HUDEP-2 (cell line): Measurements from ENCODE around the gene SNF8.

Experiments
- DNase-seq, 76 experiments: peaks; one replicate each; lab custom pipeline; 2025; ENCODE audit not compliant: unreplicated experiment in 76 of 76; lab: John Stamatoyannopoulos, UW

Gene SNF8

DNA sequence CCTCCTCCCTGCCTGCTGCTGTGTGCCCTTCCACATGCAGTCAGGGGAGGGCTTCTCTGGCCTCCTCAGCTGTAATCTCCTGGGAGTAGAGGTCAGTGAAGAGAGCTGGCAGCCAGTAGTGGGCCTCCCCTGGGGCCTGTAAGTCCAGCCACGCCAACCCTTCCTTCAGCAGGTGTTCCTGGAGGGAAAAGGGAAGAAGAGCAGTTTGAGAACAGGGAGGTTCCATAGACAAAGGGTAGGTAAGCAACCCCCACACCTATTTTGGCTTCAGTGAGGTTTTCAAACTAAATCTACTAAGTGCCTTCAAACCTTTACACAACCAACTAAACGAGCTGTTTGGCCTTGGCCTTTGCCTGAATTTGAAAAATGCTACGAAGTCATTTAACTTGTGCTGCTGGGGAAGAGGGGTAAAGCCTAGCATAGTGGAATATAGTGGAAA, 14.2 kb downstream of the SNF8 start:
- DNase-seq, result no peak

DNA sequence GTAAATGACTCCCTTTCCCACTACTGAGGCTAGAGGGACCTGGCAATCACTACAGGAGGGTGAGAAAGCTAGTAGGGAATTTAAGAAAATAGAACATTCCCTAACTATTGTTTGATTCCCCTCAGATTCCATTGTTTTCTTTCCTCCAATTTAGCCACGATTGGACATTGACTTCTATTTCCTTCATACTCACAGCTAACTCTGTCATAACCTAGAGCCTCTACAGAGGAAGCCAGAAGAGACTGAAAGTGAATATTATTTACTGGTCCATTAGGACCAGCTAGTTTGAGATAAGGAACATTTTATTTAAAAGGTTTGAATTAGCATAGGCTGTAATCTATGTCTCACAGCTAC, 14.9 kb downstream of the SNF8 start:
- DNase-seq, result no peak

DNA sequence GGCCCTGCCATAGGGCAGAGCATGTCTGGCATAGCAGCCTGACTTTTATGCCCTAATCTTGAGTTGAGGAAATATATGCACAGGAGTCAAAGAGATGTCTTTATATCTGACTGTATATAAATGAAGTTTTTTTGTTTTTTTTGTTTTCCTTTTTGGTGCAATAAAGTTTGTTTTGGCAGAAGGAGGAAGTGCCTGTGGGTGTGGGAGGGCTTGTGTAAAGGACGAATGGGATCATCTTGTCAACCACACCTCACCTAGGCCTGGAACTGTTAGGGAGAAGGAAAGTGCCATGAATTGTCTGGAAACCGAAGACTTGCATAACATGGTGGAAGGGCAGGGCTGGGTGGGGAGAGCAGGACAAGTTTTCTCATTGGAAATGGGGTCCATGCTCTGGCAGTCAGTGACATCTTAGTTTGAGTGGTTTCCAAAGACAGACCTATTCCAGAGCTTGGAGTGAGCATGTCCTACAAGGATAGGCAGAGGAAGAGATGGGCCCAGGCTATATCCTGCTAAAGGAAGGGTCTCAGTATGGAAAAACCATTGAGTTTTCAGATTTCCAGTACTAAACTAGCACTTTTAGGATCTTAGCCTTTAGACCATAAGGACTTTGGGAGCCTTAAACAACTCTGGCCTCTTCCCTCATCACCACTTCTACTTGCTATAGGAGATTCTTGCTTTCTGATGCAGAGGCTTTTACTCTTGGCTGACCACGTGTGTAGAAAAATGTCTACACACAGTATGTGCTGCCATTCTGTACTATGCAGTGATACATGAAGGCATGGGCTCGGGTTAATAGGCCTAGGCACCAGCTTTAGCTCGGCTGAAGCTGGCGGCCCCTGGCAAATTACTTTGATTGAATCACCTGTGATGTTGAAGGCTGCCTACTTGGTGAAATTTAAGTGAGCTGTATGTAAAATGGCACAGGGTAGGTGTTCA, 15.5 kb downstream of the SNF8 start:
- DNase-seq, result no peak

DNA sequence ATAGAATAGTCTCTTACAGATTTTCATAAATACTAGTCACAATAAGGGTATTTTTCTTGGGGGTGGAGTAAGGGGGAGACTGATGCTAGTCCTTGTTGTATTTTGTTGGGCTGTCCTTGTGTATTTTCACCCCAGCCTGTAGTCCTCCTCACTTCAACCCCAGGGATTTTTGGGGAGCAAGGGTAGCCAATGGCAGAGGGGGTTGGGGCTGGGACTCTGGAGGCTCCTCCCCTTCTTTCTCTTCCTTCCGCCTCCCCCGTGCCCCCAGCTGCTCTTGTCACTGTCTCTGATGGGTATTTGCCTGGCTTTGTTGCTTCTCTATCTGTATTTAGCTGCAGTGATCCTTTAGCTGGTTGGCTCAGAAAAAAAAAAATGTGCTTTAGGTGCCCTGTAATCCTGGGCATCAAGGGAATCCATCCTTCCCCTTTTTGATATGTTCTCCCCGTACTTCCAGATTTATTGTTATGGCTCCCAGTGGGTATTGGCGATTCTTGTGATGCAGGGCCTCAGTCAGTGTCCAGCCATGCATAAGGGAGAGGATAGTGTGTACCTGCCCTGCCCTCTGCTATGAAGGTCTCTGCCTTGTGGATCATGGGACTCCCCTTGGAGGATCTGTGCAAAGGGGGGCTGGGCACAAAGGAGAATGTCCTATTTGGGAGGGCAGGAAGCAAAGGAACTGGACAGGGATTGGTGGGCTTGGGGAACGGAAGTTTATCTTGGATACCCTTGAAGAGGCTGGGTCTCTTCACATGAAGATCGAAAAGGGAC, 16.5 kb downstream of the SNF8 start:
- DNase-seq, result no peak

DNA sequence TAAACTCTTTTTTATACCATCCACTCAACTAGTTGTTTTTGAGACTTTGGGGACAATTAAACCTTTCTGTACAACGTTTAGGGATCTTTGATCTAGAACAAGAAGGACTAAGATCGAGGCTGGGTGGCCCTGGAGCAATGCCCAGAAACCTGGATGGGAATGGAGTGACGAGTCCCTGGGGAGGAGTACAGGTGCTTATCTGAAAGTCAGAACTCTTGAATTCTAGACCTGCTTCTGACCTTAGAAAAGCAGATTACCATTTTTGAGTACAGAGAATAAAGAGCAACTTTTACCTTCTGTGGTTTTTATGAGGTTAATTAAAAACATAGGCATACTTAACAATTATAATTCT, 18.7 kb downstream of the SNF8 start:
- DNase-seq, result no peak

DNA sequence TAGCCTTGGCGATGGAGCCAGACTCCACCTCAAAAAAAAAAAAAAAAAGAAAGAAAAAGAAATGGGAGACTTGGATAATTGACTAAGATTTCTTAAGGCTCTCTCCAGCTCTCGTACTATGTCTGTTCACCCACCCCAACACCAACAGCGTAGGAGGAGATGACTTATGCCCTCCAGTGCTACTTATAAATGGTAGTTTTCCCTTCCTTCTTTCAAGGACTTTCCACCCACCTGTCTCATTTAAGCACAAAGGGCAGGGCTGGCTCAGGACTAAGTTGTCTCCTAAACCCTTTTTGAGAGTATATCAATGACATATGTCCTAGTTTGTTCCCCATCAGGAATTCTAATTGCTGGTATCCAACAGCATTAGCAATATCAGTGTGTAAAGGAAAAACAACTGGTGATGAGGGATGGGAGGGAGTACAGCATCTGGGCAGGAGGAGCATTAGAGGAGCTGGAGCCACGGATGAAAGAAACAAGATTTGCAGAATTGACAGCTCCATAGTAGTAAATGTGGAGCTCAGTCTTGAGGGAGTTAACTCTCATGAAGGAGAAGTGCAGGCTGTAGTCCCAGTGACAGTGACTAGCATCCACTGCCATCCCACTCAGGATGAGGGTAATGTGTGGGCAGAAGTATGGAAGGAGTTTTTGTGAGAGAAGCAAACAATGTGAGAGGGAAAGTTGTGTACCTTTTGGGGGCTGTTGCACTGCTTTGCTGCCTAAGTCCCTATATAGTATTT, 19.2 kb downstream of the SNF8 start:
- no peak for DNase-seq

DNA sequence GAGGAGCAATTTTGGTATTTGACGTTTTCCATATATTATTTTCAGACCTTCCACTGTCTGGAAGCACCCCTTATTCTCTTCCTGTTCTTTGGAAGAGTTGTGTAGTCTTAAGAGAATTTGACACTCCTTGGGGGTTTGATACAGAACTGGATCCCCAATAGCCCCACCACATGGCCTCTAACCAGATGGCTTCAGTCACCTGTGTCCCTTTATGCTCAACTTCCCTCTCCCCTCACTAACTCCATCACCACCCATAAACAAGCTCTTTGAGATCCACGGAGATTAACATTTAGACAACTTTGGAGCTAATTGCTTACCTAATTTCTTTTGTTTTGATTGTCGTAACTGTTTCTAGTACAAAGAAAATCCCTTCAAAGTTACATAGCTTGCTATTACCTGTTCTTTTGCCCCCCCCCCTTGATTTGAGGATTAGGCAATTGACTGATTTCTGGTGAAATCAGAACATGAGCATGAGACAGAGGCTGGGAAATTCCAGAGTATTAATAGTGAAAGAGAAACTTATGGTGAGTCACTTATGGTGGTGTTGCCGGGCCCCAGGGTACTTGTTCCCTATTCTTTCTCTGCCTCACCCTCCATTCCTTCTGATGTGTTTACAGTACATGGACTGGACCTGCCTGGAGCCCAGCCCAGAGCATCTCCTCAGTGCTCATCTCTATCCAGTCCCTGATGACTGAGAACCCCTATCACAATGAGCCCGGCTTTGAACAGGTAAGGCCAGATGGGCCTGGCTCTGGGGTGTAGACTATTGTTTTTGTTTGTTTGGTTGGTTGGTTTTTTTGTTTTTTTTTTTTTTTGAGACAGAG, 29.0 kb downstream of the SNF8 start:
- no peak for DNase-seq

DNA sequence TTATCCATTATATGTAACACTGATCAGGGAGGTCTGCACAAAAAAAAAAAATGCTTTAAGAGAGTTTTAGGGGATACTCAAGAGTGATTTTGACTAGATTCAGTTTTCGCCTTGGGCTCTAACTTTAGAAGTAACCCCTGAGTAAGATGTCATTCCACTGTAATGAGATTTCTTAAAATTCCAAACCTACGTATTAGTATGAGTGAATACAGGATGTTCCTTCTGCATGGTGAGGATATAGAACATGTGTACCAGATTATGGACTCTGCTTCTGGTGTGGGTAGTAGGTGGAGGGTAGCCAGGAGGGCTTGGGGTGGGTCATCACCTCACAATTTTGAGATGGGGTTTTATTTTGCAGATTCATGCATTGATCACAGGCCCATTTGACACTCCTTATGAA, 32.2 kb downstream of the SNF8 start:
- no peak for DNase-seq

DNA sequence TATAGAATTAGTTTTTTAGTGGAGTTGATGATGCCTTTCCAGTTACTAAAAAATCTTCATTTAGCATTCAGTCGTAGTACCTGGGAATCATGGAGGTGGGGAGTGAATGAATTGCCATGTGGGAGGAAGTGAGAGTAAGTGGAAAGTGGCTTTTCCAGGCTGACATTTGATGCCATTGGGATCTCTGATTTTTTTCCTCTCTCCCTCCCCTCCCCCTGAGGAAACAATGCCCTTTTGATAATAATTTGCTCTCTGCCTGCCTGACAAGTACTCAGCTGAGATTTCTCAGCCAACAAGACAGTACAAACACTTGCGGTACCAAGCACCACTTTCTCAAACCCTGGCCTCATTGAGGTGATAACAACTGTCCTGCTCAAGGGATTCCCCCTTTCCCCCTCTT, 34.3 kb downstream of the SNF8 start:
- no peak for DNase-seq

DNA sequence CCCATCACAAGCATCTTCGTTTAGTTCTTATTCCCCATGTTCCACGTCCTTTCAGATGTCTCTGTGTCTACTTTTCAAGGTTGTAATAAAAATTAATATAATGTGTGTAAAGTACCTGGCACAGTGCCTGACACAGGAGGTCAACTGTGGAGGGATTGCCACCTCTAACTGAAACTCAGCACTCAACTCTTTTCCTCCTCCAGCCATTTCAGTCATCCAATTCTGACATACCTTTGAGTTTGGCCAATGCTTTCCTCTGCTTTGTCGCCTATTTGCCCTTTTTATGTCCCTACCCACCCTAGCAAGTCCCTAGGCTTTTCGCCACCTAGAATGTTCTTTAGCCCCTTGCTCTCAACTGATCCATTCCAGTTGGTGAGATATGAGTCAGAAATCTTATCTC, 34.9 kb downstream of the SNF8 start:
- no peak for DNase-seq

DNA sequence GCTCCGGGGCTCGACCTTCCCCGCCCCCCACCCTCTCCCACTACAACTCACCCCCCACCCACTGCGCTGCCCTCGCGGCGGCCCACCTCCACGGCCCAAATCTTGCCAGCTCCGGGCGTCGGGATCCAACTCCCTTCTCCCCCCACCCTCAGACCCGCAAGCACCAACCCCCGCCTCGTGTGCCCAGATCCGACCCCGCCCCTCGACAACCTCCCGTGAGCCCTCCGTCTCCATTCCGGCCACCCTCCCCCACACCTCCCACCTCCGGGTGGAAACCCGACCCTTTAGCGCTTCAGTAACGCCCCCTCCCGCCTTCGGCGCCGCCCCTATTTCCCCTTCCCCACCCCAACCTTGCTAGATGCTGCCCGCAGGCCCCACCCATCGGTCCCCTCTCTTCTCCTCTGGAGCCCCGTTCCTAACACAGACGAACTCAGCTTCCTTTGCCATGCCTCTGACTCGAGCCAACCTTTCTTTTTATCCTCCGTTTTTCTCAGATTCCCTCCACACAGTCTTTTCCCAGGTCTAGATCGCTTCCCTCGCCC, 35.7 kb downstream of the SNF8 start:
- DNase-seq, result peak in 64 of 76 experiments; percentile 4 to 88 (median 62)

DNA sequence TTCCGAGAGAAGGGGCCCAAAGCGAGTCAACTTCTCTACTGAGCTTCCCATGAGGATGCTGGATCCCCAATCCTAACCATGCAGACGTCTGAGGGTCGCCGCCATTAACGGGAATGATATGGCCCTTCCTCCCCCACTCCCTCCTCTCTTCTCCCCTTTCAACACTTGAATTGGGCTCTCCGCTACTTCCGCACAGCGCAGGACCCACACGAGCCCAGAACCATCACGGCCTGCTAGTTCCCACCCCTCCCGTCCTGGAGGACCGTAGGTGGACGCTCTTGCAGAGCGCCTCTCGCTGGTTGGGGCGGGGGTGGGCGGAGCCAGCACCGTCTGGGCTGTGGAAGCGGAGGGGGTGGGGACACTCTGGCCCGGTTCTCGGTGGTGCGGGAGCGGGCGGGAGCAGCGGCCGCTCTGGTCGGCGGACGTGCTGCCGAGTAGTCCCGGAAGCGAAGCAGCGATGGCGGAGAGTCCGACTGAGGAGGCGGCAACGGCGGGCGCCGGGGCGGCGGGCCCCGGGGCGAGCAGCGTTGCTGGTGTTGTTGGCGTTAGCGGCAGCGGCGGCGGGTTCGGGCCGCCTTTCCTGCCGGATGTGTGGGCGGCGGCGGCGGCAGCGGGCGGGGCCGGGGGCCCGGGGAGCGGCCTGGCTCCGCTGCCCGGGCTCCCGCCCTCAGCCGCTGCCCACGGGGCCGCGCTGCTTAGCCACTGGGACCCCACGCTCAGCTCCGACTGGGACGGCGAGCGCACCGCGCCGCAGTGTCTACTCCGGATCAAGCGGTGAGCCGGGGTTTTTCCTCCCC, 36.4 kb downstream of the SNF8 start, which contains the start of gene UBE2Z:
Gene UBE2Z (plus strand): TSS at position 361 of the 797 bp plus-strand sequence. CDS start 97 bp downstream, at position 458.
- DNase-seq, result peak in 75 of 76 experiments; percentile 41 to 95 (median 87)

DNA sequence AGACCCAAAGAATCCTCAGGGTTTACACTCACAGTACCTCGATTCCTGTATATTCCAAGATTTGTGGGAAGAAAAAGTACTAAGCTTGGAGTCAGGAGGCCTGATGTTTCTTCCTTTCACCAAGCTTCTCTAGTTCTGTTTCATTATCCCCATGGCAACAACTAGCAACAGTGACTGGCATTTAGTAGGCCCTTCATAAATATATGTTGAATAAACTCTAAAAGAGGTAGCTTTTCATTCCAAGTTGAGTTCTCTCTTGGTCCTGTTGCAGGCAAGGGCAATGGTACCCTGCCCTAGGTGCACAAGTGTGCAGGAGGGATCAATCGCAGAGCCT, 37.0 kb downstream of the SNF8 start:
- DNase-seq, result peak in 7 of 76 experiments; percentile 6 to 51 (median 37)

DNA sequence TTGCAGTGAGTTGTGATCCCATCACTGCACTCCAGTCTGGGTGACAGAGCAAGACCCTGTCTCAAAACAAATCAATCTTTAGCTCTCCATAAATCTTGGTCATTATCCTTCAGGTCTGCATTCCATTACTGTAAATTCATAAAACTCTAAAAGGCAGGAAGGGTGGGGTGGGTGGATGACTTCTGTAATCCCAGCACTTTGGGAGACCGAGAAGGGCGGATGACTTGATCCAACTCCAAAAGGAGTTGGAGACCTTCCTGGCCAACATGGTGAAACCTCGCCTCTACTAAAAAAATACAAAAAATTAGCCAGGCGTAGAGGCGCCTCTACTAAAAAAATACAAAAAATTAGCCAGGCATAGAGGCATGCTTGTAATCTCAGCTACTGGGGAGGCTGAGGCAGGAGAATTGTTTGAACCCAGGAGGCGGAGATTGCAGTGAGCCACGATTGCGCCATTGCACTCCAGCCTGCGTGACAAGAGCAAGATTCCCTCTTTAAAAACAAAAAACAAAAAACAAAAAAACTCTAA, 38.6 kb downstream of the SNF8 start:
- no peak for DNase-seq

DNA sequence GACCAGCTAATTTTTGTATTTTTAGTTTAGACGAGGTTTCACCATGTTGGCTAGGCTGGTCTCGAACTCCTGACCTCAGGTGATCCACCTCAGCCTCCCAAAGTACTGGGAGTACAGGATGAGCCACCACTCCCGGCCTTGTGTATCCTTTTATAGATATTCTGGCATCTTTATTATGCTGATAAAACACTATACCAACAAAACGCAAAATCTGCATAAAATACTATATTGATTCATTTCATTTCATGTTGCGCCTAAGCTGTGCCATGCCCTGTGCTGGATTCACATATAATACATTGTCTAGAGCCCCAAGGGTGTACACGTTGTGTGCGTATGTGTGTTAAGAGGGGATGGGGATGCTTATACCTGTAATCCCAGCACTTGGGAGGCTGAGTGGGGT, 40.2 kb downstream of the SNF8 start:
- DNase-seq, result no peak

DNA sequence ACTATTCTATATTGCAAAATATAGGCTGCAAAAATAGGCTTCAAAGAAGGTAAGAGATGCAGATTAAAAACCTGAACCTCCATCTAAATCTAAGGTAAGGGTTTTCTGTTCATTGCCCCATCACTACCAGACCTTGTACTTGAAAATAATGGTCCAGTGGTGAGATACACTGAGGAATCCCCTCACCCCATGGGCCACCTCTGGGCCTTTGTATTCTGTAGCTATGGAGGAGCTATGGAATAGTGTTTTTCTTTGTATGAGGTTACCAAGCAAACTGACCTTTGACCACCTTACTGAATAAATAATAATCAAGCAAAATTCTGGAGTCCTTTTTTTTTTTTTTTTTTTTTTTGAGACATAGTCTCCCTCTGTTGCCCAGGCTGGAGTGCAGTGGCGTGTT, 41.2 kb downstream of the SNF8 start:
- DNase-seq, result no peak

DNA sequence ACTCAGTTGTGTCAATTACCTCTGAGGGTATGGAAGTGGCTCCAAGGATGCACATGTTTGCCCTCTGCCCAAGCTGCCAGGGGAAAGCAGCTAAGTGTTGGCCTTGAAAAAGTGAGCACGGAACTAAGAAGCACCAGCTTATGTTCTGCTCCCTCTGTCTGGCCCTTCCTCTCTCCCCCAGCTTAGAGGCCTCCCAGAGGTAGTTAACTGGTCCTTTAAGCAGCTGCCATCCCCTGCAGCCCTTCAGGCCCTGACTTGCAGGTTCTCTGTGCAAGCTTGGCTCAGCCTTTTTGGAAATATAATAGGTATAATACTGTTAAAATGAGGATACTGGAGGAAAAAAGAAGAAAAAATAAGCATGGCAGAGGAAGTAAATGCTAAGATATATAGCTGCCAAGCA, 43.4 kb downstream of the SNF8 start:
- DNase-seq, result no peak

DNA sequence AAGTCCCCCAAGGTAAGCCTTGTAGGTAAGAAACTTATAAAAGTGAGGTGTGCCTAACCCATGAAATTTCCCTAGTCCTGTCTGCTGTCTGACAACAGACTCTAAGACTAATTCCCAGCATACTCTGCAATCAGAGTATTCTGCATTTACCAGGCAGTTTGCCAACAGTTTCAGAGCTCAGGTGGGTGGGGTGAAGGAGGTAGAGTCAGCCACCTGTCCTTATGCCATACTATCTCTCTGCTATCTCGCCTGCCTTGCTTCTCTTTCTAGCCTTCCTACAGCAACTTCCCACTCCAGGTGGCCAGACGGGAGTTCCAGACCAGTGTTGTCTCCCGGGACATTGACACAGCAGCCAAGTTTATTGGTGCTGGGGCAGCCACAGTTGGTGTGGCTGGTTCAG, 49.8 kb downstream of the SNF8 start:
- DNase-seq, result no peak
